ENCODE data around the gene CDC42EP5. TPM values are rescaled to one million over a fixed set of nuclear protein-coding genes. Genes with fewer than 3 reads are reported as not detected.

Gene CDC42EP5
- polyA plus RNA-seq, 1 of the 3 experiments (the other 2 are of a cell fraction) = 13.5 TPM

DNA sequence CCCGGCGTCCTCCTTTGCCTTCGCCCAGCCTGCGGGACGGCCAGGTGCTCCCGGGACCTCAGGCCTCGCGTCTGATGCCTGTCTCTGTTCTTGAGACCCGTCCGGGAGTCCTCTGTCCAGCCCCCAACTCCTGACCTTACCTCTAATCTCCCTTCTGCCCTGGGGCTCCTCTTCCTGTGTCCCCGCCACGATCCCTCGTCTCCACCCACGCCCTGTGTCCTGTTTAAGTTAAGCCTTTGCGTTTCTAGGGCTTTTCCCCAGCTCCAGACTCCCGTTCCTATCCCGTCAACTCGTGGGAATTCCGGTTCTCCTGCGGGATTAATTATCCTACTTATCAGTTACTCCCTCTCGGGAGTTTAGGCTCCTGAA lies 23.4 kb downstream of the CDC42EP5 start:
- peak overlapping the region; percentile 100 for H3K4me2 ChIP-seq
- H3K27ac ChIP-seq (ENCODE audit: low read depth in 2 of 2, low read length in 1 of 2) = peak overlapping the region; percentile 94 to 97
- H4K20me1 ChIP-seq (ENCODE audit: insufficient read depth) = peaks cover 53% of the 10 kb centered on the region
- ChIA-PET POLR2A (no interaction called here), CTCF (interaction anchor here (1.8 to 2.9 kb wide), 2 partner anchors 10 to 28 kb away, joined by 6 to 12 read pairs; no protein-coding TSS in a partner anchor)
- no peaks in the 10 kb centered on the region for H3F3A ChIP-seq (replicated peaks; ENCODE audit: insufficient read depth)
- WGBS (ENCODE audit: low lambda C conversion rate) = 4% methylated on average over 15 of the region's 21 CpGs
- H2AFZ ChIP-seq (ENCODE audit: low read depth) = no peak overlapping the region
- TF ChIP-seq MXI1 (IDR thresholded peaks at IDR 0.05; ENCODE audit: low read depth, low read length) = peak; percentile 8; the same call in 1 of the 2 replicates
- TF ChIP-seq GABPA (IDR thresholded peaks at IDR 0.05; ENCODE audit: low read depth) = no peak
- no peak for TF ChIP-seq EP300 (IDR thresholded peaks at IDR 0.05; ENCODE audit: borderline replicate concordance in 1 of 2, low read depth in 1 of 2, low read length in 1 of 2)
- TF ChIP-seq, protein P1, sequence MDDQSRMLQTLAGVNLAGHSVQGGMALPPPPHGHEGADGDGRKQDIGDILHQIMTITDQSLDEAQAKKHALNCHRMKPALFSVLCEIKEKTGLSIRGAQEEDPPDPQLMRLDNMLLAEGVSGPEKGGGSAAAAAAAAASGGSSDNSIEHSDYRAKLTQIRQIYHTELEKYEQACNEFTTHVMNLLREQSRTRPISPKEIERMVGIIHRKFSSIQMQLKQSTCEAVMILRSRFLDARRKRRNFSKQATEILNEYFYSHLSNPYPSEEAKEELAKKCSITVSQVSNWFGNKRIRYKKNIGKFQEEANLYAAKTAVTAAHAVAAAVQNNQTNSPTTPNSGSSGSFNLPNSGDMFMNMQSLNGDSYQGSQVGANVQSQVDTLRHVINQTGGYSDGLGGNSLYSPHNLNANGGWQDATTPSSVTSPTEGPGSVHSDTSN (IDR thresholded peaks at IDR 0.05) = no peak
- TF ChIP-seq CHD2 (IDR thresholded peaks at IDR 0.05; ENCODE audit: low read length, partially characterized antibody) = no peak
- DNase-seq = no peak
- peaks cover 77% of the 10 kb centered on the region for H3K79me2 ChIP-seq (ENCODE audit: insufficient read depth)
- peak overlapping the region; percentile 98 for H3K9ac ChIP-seq
- peak overlapping the region; percentile 86 to 98 for H3K4me3 ChIP-seq (ENCODE audit: low read depth in 2 of 2, low read length in 1 of 2)
- peaks cover 14 to 17% of the 10 kb centered on the region in 2 experiments; a peak in 2 of 4 replicates for H3K4me1 ChIP-seq (ENCODE audit: control insufficient read depth in 1 of 2, insufficient read depth in 2 of 2, low read depth in 1 of 2, low read length in 1 of 2)
- peaks cover 41 to 47% of the 10 kb centered on the region in 2 experiments for H3K36me3 ChIP-seq (replicated peaks in 1 of 2; ENCODE audit: control insufficient read depth in 1 of 2, insufficient read depth in 2 of 2, low read length in 1 of 2)
- no peaks in the 10 kb centered on the region for H3K9me3 ChIP-seq
- no peaks in the 10 kb centered on the region for H3K27me3 ChIP-seq (ENCODE audit: insufficient read depth)
- no peaks in the 10 kb centered on the region for H3K9me2 ChIP-seq

DNA sequence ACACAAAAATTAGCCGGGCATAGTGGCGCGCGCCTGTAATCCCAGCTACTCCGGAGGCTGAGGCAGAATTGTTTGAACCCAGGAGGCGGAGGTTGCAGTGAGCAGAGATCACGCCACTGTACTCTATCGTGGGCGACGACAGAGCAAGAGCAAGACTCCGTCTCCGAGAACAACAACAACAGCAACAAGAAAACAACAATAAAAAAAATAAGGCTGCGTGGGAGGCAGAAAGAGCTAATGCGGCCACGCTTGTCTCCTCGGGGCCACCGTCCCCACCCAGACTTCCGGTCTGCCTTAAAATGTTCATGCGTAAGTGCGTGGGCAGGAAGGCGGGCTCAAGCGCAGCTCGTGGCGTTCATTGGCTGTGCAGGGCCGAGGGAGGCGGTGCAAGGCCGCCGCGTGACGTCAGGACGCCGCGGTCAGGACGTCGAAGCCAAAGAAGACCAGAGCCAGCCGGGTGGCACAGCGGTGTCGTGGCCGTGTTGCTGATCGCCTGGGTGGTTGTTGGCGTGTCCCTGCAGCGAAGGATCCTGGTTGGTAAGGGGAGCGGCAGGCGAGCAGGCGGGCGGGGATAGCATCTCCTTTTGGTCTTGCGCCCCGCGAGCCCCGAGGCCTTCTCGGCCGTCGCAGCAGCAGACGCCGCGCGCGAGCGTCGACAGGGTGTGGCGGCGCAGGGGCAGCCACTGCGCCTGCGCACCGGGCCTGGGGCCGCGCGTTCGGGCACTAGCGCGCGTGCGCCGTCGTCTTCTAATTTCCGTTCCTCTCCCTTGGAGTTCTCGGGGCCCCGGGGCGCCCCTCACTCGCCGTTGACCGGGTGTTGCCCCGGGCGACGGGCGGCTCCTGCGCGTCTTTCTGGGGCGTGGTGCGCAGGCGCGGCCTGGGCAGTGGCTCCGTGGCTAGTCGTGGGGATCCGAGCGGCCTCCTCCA lies 24.1 kb downstream of the CDC42EP5 start, which contains the start of gene LENG8:
Gene LENG8, plus strand, starts transcription at position 426 of the 927 bp plus-strand sequence. CDS start 2,146 bp downstream, outside the sequence.
- Histone ChIP-seq H3K9me2 (no peaks in the 10 kb centered on the region), H3K4me3 (ENCODE audit: low read depth in 2 of 2, low read length in 1 of 2) (peak within 1 kb of the TSS; percentile 86 to 98), H2AFZ (ENCODE audit: low read depth) (peak within 1 kb of the TSS; percentile 79), H3K9ac (peak within 1 kb of the TSS; percentile 98), H3K36me3 (replicated peaks in 1 of 2; ENCODE audit: control insufficient read depth in 1 of 2, insufficient read depth in 2 of 2, low read length in 1 of 2) (peaks cover 35 to 43% of the 10 kb centered on the region in 2 experiments), H3K4me2 (peak within 1 kb of the TSS; percentile 100), H3K27ac (ENCODE audit: low read depth in 2 of 2, low read length in 1 of 2) (peak within 1 kb of the TSS; percentile 94 to 97), H3K4me1 (ENCODE audit: control insufficient read depth in 1 of 2, insufficient read depth in 2 of 2, low read depth in 1 of 2, low read length in 1 of 2) (peaks cover 14 to 17% of the 10 kb centered on the region in 2 experiments; a peak in 2 of 4 replicates), H3K27me3 (ENCODE audit: insufficient read depth) (no peaks in the 10 kb centered on the region), H3F3A (replicated peaks; ENCODE audit: insufficient read depth) (no peaks in the 10 kb centered on the region), H3K79me2 (ENCODE audit: insufficient read depth) (peaks cover 77% of the 10 kb centered on the region), H4K20me1 (ENCODE audit: insufficient read depth) (peaks cover 46% of the 10 kb centered on the region), H3K9me3 (no peaks in the 10 kb centered on the region)
- WGBS (ENCODE audit: low lambda C conversion rate) = under 1% methylated on average over 32 of the region's 96 CpGs
- POLR2A ChIA-PET = interaction anchor here (0.7 to 1.7 kb wide), 9 partner anchors 9 to 29 kb away, joined by 3 to 24 read pairs (median 4); partner anchors contain the start of gene LENG9
- DNase-seq = peak; percentile 96
- CTCF ChIA-PET = interaction anchor here (0.8 to 2.9 kb wide), 3 partner anchors 10 to 53 kb away, joined by 3 to 12 read pairs (median 4); partner anchors contain the start of gene LAIR2
- TF ChIP-seq, protein P2, sequence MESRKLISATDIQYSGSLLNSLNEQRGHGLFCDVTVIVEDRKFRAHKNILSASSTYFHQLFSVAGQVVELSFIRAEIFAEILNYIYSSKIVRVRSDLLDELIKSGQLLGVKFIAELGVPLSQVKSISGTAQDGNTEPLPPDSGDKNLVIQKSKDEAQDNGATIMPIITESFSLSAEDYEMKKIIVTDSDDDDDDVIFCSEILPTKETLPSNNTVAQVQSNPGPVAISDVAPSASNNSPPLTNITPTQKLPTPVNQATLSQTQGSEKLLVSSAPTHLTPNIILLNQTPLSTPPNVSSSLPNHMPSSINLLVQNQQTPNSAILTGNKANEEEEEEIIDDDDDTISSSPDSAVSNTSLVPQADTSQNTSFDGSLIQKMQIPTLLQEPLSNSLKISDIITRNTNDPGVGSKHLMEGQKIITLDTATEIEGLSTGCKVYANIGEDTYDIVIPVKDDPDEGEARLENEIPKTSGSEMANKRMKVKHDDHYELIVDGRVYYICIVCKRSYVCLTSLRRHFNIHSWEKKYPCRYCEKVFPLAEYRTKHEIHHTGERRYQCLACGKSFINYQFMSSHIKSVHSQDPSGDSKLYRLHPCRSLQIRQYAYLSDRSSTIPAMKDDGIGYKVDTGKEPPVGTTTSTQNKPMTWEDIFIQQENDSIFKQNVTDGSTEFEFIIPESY (IDR thresholded peaks at IDR 0.05; ENCODE audit: borderline replicate concordance, low read depth) = peak; percentile 69; the same call in 1 of the 2 replicates
- TF ChIP-seq TAF1 (IDR thresholded peaks at IDR 0.05; ENCODE audit: borderline replicate concordance, low read depth, low read length) = peak; percentile 81
- no peak for TF ChIP-seq MEF2A (IDR thresholded peaks at IDR 0.05; ENCODE audit: borderline replicate concordance, low read depth)
- TF ChIP-seq POLR2AphosphoS5 (IDR thresholded peaks at IDR 0.05; ENCODE audit: low read depth, low read length) = peak; percentile 96
- TF ChIP-seq ELF1 (IDR thresholded peaks at IDR 0.05) = peak; percentile 93
- peak; percentile 69 for TF ChIP-seq CHD2 (IDR thresholded peaks at IDR 0.05; ENCODE audit: low read length, partially characterized antibody)
- TF ChIP-seq, protein P1 (IDR thresholded peaks at IDR 0.05) = peak; percentile 3; the same call in 1 of the 2 replicates
- TF ChIP-seq RFX5 (IDR thresholded peaks at IDR 0.05; ENCODE audit: low read length) = no peak
- TF ChIP-seq YY1 (IDR thresholded peaks at IDR 0.05; ENCODE audit: low read depth) = peak; percentile 14; the same call in 1 of the 2 replicates
- peak; percentile 52 for TF ChIP-seq MXI1 (IDR thresholded peaks at IDR 0.05; ENCODE audit: low read depth, low read length)
- no peak for TF ChIP-seq GATA2 (CRISPR knock-in tag; IDR thresholded peaks at IDR 0.05)
- TF ChIP-seq GABPA (IDR thresholded peaks at IDR 0.05; ENCODE audit: low read depth) = peak; percentile 72
- peak; percentile 92 for TF ChIP-seq NRF1 (IDR thresholded peaks at IDR 0.05; ENCODE audit: low read depth, low read length)
- TF ChIP-seq, protein P3, sequence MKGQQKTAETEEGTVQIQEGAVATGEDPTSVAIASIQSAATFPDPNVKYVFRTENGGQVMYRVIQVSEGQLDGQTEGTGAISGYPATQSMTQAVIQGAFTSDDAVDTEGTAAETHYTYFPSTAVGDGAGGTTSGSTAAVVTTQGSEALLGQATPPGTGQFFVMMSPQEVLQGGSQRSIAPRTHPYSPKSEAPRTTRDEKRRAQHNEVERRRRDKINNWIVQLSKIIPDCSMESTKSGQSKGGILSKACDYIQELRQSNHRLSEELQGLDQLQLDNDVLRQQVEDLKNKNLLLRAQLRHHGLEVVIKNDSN (IDR thresholded peaks at IDR 0.05; ENCODE audit: borderline replicate concordance, low read depth) = peak; percentile 18; the same call in 1 of the 2 replicates
